ENCODE data around the gene POLR3A. TPM values are rescaled to one million over a fixed set of nuclear protein-coding genes. Genes with fewer than 3 reads are reported as not detected.

POLR3A gene
- total and polyA plus RNA-seq, 2 of the 13 experiments (the other 11 are each of a cell fraction or from before 2014, with no cell fraction given) = 13.6 to 19.2 TPM

DNA sequence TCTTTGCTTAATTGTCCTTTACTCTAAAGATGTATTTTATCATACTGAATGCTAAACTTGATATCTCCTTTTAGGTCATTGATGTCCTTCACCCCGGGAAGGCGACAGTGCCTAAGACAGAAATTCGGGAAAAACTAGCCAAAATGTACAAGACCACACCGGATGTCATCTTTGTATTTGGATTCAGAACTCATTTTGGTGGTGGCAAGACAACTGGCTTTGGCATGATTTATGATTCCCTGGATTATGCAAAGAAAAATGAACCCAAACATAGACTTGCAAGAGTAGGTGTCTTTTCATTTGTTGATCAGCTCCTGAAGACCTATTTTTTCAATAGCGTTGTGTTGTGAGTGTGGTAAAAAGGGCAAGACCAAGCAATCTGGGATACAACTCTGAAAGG is 6.1 kb upstream of the POLR3A start:
- Histone ChIP-seq H3K9ac (ENCODE audit: insufficient read depth, low read depth, low read length) (peak overlapping the region; percentile 89), H3K27me3 (ENCODE audit: control insufficient read depth in 1 of 2, insufficient read depth in 2 of 2, low read length in 2 of 2) (no peaks in the 10 kb centered on the region; a peak in 2 of 5 replicates), H4K20me1 (ENCODE audit: insufficient read depth, low read length) (peaks cover 61% of the 10 kb centered on the region), H3K27ac (ENCODE audit: extremely low read length, insufficient read depth, low read length) (peak overlapping the region; percentile 71), H3K79me2 (ENCODE audit: insufficient read depth, low read length) (peaks cover 55% of the 10 kb centered on the region), H3K4me3 (replicated peaks in 1 of 3; ENCODE audit: insufficient read depth in 1 of 3, low read depth in 2 of 3, low read length in 3 of 3) (peak overlapping the region; percentile 85 to 97 (median 91); a peak in 5 of 6 replicates), H3K9me3 (ENCODE audit: low read length) (no peaks in the 10 kb centered on the region), H2AFZ (ENCODE audit: low read length) (no peak overlapping the region), H3K4me2 (ENCODE audit: low read depth, low read length) (peak overlapping the region; percentile 74), H3K4me1 (ENCODE audit: insufficient read depth, low read length) (peaks cover 52% of the 10 kb centered on the region), H3K36me3 (replicated peaks in 1 of 2; ENCODE audit: control insufficient read depth in 1 of 2, insufficient read depth in 2 of 2, low read length in 2 of 2) (peaks cover 21 to 53% of the 10 kb centered on the region in 2 experiments)
- ATAC-seq (no peak), FAIRE-seq (no peak), DNase-seq (ENCODE audit: low spot score) (no peak)
- POLR2A ChIA-PET = no interaction called here
- BruUV-seq (replicated peaks) = no TSS peak
- intact Hi-C loops (cut with micrococcal nuclease; ENCODE audit: unreplicated experiment) (no loop called here), in situ Hi-C loops (cut with HindIII; ENCODE audit: extremely low pct_ligation_motif_present, low pct_unique_long_range_greater_than_20kb) (no loop called here)
- CTCF ChIA-PET (ENCODE audit: low intra/inter-chr PET ratio, low total read pairs) = no interaction called here
- TF ChIP-seq, protein P1, sequence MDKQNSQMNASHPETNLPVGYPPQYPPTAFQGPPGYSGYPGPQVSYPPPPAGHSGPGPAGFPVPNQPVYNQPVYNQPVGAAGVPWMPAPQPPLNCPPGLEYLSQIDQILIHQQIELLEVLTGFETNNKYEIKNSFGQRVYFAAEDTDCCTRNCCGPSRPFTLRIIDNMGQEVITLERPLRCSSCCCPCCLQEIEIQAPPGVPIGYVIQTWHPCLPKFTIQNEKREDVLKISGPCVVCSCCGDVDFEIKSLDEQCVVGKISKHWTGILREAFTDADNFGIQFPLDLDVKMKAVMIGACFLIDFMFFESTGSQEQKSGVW (CRISPR knock-in tag; IDR thresholded peaks at IDR 0.05; ENCODE audit: borderline replicate concordance) = 0 out of 2 replicates have a peak, but pooled peaks have one; percentile 1
- TF ChIP-seq, protein P2, sequence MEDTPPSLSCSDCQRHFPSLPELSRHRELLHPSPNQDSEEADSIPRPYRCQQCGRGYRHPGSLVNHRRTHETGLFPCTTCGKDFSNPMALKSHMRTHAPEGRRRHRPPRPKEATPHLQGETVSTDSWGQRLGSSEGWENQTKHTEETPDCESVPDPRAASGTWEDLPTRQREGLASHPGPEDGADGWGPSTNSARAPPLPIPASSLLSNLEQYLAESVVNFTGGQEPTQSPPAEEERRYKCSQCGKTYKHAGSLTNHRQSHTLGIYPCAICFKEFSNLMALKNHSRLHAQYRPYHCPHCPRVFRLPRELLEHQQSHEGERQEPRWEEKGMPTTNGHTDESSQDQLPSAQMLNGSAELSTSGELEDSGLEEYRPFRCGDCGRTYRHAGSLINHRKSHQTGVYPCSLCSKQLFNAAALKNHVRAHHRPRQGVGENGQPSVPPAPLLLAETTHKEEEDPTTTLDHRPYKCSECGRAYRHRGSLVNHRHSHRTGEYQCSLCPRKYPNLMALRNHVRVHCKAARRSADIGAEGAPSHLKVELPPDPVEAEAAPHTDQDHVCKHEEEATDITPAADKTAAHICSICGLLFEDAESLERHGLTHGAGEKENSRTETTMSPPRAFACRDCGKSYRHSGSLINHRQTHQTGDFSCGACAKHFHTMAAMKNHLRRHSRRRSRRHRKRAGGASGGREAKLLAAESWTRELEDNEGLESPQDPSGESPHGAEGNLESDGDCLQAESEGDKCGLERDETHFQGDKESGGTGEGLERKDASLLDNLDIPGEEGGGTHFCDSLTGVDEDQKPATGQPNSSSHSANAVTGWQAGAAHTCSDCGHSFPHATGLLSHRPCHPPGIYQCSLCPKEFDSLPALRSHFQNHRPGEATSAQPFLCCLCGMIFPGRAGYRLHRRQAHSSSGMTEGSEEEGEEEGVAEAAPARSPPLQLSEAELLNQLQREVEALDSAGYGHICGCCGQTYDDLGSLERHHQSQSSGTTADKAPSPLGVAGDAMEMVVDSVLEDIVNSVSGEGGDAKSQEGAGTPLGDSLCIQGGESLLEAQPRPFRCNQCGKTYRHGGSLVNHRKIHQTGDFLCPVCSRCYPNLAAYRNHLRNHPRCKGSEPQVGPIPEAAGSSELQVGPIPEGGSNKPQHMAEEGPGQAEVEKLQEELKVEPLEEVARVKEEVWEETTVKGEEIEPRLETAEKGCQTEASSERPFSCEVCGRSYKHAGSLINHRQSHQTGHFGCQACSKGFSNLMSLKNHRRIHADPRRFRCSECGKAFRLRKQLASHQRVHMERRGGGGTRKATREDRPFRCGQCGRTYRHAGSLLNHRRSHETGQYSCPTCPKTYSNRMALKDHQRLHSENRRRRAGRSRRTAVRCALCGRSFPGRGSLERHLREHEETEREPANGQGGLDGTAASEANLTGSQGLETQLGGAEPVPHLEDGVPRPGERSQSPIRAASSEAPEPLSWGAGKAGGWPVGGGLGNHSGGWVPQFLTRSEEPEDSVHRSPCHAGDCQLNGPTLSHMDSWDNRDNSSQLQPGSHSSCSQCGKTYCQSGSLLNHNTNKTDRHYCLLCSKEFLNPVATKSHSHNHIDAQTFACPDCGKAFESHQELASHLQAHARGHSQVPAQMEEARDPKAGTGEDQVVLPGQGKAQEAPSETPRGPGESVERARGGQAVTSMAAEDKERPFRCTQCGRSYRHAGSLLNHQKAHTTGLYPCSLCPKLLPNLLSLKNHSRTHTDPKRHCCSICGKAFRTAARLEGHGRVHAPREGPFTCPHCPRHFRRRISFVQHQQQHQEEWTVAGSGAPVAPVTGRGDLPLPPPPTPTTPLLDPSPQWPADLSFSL (CRISPR knock-in tag; IDR thresholded peaks at IDR 0.05) = no peak
- TF ChIP-seq POLR2G (IDR thresholded peaks at IDR 0.05; ENCODE audit: low read depth, low read length) (0 out of 2 replicates have a peak, but pooled peaks have one; percentile 7), RFXANK (CRISPR knock-in tag; IDR thresholded peaks at IDR 0.05) (no peak), EED (CRISPR knock-in tag; IDR thresholded peaks at IDR 0.05) (no peak), HCFC1 (IDR thresholded peaks at IDR 0.05; ENCODE audit: low read depth, low read length) (no peak), SNRNP70 (IDR thresholded peaks at IDR 0.05; ENCODE audit: low read depth, low read length) (no peak), ZNF777 (CRISPR knock-in tag; IDR thresholded peaks at IDR 0.05) (0 out of 2 replicates have a peak, but pooled peaks have one; percentile 34), ONECUT2 (CRISPR knock-in tag; IDR thresholded peaks at IDR 0.05) (no peak)
- TF ChIP-seq, protein P3, sequence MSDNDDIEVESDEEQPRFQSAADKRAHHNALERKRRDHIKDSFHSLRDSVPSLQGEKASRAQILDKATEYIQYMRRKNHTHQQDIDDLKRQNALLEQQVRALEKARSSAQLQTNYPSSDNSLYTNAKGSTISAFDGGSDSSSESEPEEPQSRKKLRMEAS (IDR thresholded peaks at IDR 0.05) = no peak
- TF ChIP-seq, protein P4, sequence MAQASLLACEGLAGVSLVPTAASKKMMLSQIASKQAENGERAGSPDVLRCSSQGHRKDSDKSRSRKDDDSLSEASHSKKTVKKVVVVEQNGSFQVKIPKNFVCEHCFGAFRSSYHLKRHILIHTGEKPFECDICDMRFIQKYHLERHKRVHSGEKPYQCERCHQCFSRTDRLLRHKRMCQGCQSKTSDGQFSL (CRISPR knock-in tag; IDR thresholded peaks at IDR 0.05) = no peak
- WGBS (ENCODE audit: low lambda C conversion rate) = 89% methylated on average over 5 of the region's 5 CpGs
